DOHH2 (cell line): Measurements from ENCODE around the gene ANTXR2.

Experiments used
- EZH2phosphoT487 ChIP-seq: fragments of 200-600 bp; sonication (generic); IDR thresholded peaks from 2 replicates; pipeline ENCODE4 v1.6.1; 2017; ENCODE audit warnings: borderline replicate concordance, mild to moderate bottlenecking, antibody characterized with exemption, low read length, moderate library complexity, mixed read lengths
- TF ChIP-seq, protein P1 (sequence below): fragments of 200-600 bp; sonication (generic); IDR thresholded peaks from one replicate; pipeline ENCODE4 v1.5.1; 2014; ENCODE audit warnings: antibody characterized with exemption, mild to moderate bottlenecking, low read depth, low read length; ENCODE audit not compliant: poor library complexity, severe bottlenecking

DNA sequence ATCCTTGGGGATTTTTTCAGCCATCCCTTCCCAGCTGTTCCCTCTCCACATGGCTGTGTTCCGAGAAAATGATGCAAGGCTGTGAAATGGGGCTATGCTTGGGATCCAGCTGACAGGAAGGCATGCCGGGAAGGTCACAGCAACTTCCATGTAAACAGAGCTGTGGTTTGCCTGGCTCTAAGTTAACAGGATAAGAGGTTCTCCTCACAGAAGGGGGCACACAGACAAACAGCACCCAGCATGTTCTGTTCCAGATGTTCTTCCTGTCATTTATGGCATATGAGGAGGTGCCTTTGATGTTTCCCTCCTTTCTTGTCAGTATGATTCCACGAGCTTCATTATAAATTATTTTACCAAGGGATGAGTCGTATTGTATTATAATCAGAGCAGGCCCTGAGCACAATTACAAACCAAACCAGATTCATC, 220.7 kb downstream of the ANTXR2 start:
- TF ChIP-seq, protein P1, sequence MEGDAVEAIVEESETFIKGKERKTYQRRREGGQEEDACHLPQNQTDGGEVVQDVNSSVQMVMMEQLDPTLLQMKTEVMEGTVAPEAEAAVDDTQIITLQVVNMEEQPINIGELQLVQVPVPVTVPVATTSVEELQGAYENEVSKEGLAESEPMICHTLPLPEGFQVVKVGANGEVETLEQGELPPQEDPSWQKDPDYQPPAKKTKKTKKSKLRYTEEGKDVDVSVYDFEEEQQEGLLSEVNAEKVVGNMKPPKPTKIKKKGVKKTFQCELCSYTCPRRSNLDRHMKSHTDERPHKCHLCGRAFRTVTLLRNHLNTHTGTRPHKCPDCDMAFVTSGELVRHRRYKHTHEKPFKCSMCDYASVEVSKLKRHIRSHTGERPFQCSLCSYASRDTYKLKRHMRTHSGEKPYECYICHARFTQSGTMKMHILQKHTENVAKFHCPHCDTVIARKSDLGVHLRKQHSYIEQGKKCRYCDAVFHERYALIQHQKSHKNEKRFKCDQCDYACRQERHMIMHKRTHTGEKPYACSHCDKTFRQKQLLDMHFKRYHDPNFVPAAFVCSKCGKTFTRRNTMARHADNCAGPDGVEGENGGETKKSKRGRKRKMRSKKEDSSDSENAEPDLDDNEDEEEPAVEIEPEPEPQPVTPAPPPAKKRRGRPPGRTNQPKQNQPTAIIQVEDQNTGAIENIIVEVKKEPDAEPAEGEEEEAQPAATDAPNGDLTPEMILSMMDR, result no peak
- no peak for TF ChIP-seq EZH2phosphoT487
